HCT116 (cell line): ENCODE results near the gene SLC16A12. TPM values are rescaled to one million over a fixed set of nuclear protein-coding genes. Genes with fewer than 3 reads are reported as not detected.

ENCODE experiments used
- ATAC-seq: fragments of 200-7000 bp; cut with Tn5 transposase; 2 replicates; pipeline ENCODE4 v1.9.1; 2020; ENCODE audit warnings: mild to moderate bottlenecking, moderate library complexity
- BruUV-seq: library from RNA; stranded (reverse); fragments of 400-500 nt; replicated peaks from 2 replicates; lab custom pipeline; 2021; lab: Mats Ljungman, UMichigan
- CTCF ChIA-PET: fragments of 300-600 bp; sonication (Branson Sonifier 250); formaldehyde crosslinking; loops from one replicate; lab custom pipeline; 2021; ENCODE audit warnings: antibody characterized with exemption; lab: Charles Lee
- POLR2A ChIA-PET: fragments of 300-600, 350-600 bp; sonication (Branson Sonifier 250); formaldehyde crosslinking; loops from one replicate; lab custom pipeline; 2021; ENCODE audit warnings: antibody characterized with exemption; lab: Charles Lee
- RAD21 ChIA-PET, 2 experiments: fragments of 300-600 bp; sonication (Branson Sonifier 250); formaldehyde crosslinking; loops; one replicate each; lab custom pipeline; 2023; ENCODE audit warnings: low total read pairs in 2 of 2; ENCODE audit not compliant: uncharacterized antibody in 2 of 2, unreplicated experiment in 2 of 2, low non-redundant PET in 1 of 2; lab: Charles Lee
- DNase-seq: peaks from one replicate; pipeline ENCODE4 v3.0.0-alpha.2; 2010; ENCODE audit warnings: low read depth, low spot score
- H2AFZ ChIP-seq: fragments of 200-600 bp; shearing (Covaris generic), sonication (generic); 2 replicates; pipeline ENCODE4 v1.6.1; 2017; ENCODE audit warnings: low read depth, mixed run types, mixed read lengths, antibody characterized with exemption, low read length; ENCODE audit not compliant: poor library complexity, severe bottlenecking
- H3K27ac ChIP-seq: 2 replicates; pipeline ENCODE4 v1.5.1; 2012; ENCODE audit warnings: low read depth, low read length
- H3K27me3 ChIP-seq: fragments of 200-600 bp; sonication (generic); 2 replicates; pipeline ENCODE4 v1.6.1; 2016; ENCODE audit warnings: mixed run types, low read length, mixed read lengths; ENCODE audit not compliant: insufficient read depth
- H3K36me3 ChIP-seq, 2 experiments: fragments of 200-500 bp in 1 of 2; fragments of 200-600 bp in 1 of 2; sonication (Bioruptor generic) in 1 of 2; sonication (generic) in 1 of 2; 2 replicates each; pipeline versions ENCODE4 v1.5.1 to v1.6.1; 2014 to 2016; ENCODE audit warnings: low read length in 2 of 2, inconsistent platforms in 1 of 2, mixed read lengths in 1 of 2, mixed run types in 1 of 2; ENCODE audit not compliant: insufficient read depth in 2 of 2, control insufficient read depth in 1 of 2
- H3K4me1 ChIP-seq, 2 experiments: fragments of 200-600 bp in 1 of 2; sonication (generic) in 1 of 2; 2 replicates each; pipeline versions ENCODE4 v1.5.1 to v1.6.1; 2012 to 2017; ENCODE audit warnings: low read length in 2 of 2, inconsistent platforms in 1 of 2, mild to moderate bottlenecking in 1 of 2, mixed read lengths in 1 of 2, mixed run types in 1 of 2, moderate library complexity in 1 of 2; ENCODE audit not compliant: insufficient read depth in 2 of 2, control insufficient read depth in 1 of 2
- H3K4me2 ChIP-seq: fragments of 200-600 bp; sonication (generic); 2 replicates; pipeline ENCODE4 v1.6.1; 2017; ENCODE audit warnings: mixed run types, low read length, mixed read lengths
- H3K4me3 ChIP-seq, 2 experiments: fragments of 200-600 bp in 1 of 2; sonication (generic) in 1 of 2; replicated peaks in 1 of 2; 2 replicates each; pipeline ENCODE4 v1.5.1; 2011 to 2016; ENCODE audit warnings: low read length in 2 of 2, control low read depth in 1 of 2, low read depth in 1 of 2, mild to moderate bottlenecking in 1 of 2, mixed read lengths in 1 of 2, mixed run types in 1 of 2
- H3K79me2 ChIP-seq: fragments of 200-600 bp; sonication (generic); 2 replicates; pipeline ENCODE4 v1.6.1; 2017; ENCODE audit warnings: mild to moderate bottlenecking, mixed run types, low read length, moderate library complexity, mixed read lengths; ENCODE audit not compliant: insufficient read depth
- H3K9ac ChIP-seq: fragments of 200-600 bp; sonication (generic); 2 replicates; pipeline ENCODE4 v1.6.1; 2016; ENCODE audit warnings: low read length, mixed read lengths
- H3K9me2 ChIP-seq: fragments of 200-600 bp; sonication (generic), shearing (Covaris generic); 2 replicates; pipeline ENCODE4 v1.6.1; 2017; ENCODE audit warnings: mixed run types, mild to moderate bottlenecking, moderate library complexity; ENCODE audit not compliant: insufficient read depth
- H3K9me3 ChIP-seq, 2 experiments: fragments of 200-500 bp in 1 of 2; fragments of 200-600 bp in 1 of 2; sonication (Bioruptor generic) in 1 of 2; sonication (generic) in 1 of 2; 2 replicates each; pipeline ENCODE4 v1.6.1; 2014 to 2017; ENCODE audit warnings: low read length in 2 of 2, mixed read lengths in 2 of 2, inconsistent platforms in 1 of 2, low read depth in 1 of 2, mild to moderate bottlenecking in 1 of 2, mixed run types in 1 of 2, moderate library complexity in 1 of 2; ENCODE audit not compliant: control insufficient read depth in 1 of 2, insufficient read depth in 1 of 2
- H4K20me1 ChIP-seq: fragments of 200-600 bp; sonication (generic), shearing (Covaris generic); 2 replicates; pipeline ENCODE4 v1.6.1; 2017; ENCODE audit warnings: mixed run types, mild to moderate bottlenecking, moderate library complexity; ENCODE audit not compliant: insufficient read depth
- CEBPB ChIP-seq: IDR thresholded peaks from 2 replicates; pipeline ENCODE4 v1.6.1; 2012; ENCODE audit warnings: low read depth
- EGR1 ChIP-seq: IDR thresholded peaks from 2 replicates; pipeline ENCODE4 v1.6.1; 2012; ENCODE audit warnings: low read depth
- ELF1 ChIP-seq: IDR thresholded peaks from 2 replicates; pipeline ENCODE4 v1.6.1; 2012; ENCODE audit warnings: low read depth, borderline replicate concordance
- JUND ChIP-seq: IDR thresholded peaks from 2 replicates; pipeline ENCODE4 v1.6.1; 2012
- RAD21 ChIP-seq: IDR thresholded peaks from 2 replicates; pipeline ENCODE4 v1.6.1; 2012; ENCODE audit warnings: low read depth, mild to moderate bottlenecking
- REST ChIP-seq: IDR thresholded peaks from 2 replicates; pipeline ENCODE4 v1.6.1; 2012; ENCODE audit warnings: low read depth
- SIN3A ChIP-seq: IDR thresholded peaks from 2 replicates; pipeline ENCODE4 v1.6.1; 2012; ENCODE audit warnings: low read depth
- SP1 ChIP-seq: IDR thresholded peaks from 2 replicates; pipeline ENCODE4 v1.6.1; 2012; ENCODE audit warnings: low read depth
- TCF7L2 ChIP-seq: IDR thresholded peaks from 2 replicates; pipeline ENCODE4 v1.7.0; 2011; ENCODE audit warnings: borderline replicate concordance, inconsistent platforms; ENCODE audit not compliant: insufficient read depth, insufficient read length; ENCODE audit errors: extremely low read depth
- YY1 ChIP-seq: IDR thresholded peaks from 2 replicates; pipeline ENCODE4 v1.6.1; 2011; ENCODE audit warnings: low read length, low read depth, moderate library complexity, mild to moderate bottlenecking; ENCODE audit not compliant: insufficient replicate concordance; ENCODE audit errors: extremely low read depth
- intact Hi-C: fragments of 100-400 bp; cut with micrococcal nuclease; formaldehyde crosslinking; loops from 2 replicates; pipeline ENCODE4 v1.10.0; 2022
- total RNA-seq: library from RNA; stranded (reverse); gene quantifications from one replicate; pipeline ENCODE4 v1.2.1, GENCODE V29; 2021; ENCODE audit not compliant: unreplicated experiment
- TF ChIP-seq, protein P1 (sequence below): IDR thresholded peaks from 2 replicates; pipeline ENCODE4 v1.6.1; 2011; ENCODE audit warnings: mild to moderate bottlenecking, low read length, moderate library complexity; ENCODE audit not compliant: insufficient replicate concordance; ENCODE audit errors: extremely low read depth

The SLC16A12 gene
- total RNA-seq, 1 experiment from 2014 or later, result not detected

- Histone ChIP-seq H3K9ac (no peak overlapping the region), H3K4me3 (no peak overlapping the region)
- no peak for DNase-seq
- TF ChIP-seq TCF7L2, result no peak
- no peak for TF ChIP-seq EGR1
- TF ChIP-seq JUND, result no peak
- TF ChIP-seq, all 23 proteins: peak for 0
- Histone ChIP-seq H3K27ac (no peak overlapping the region), H4K20me1 (no peaks in the 10 kb centered on the region), H3K9me2 (no peaks in the 10 kb centered on the region), H3K9me3 (no peaks in the 10 kb centered on the region), H3K27me3 (no peaks in the 10 kb centered on the region), H3K4me1 (peaks cover 0 to 20% of the 10 kb centered on the region in 2 experiments; a peak in 2 of 4 replicates), H2AFZ (no peak overlapping the region), H3K4me2 (no peak overlapping the region), H3K36me3 (no peaks in the 10 kb centered on the region), H3K79me2 (no peaks in the 10 kb centered on the region)
- BruUV-seq, result no TSS peak
- POLR2A ChIA-PET, result no interaction called here
- intact Hi-C loops, result no loop called here
- no peak for ATAC-seq
- CTCF ChIA-PET, result no interaction called here
- RAD21 ChIA-PET, result interaction anchor here in 1 of 2 experiments (0.6 kb wide), 1 partner anchor 84 kb away, joined by 3 read pairs; no protein-coding TSS in a partner anchor
These were observed 15.1 kb upstream of the SLC16A12 start for GRCh38 chr10:89550509-89550908.

- Histone ChIP-seq H3K27ac (no peak overlapping the region), H3K4me1 (peaks cover 0 to 20% of the 10 kb centered on the region in 2 experiments; a peak in 2 of 4 replicates), H3K36me3 (no peaks in the 10 kb centered on the region), H3K4me2 (no peak overlapping the region), H3K9me3 (no peaks in the 10 kb centered on the region), H4K20me1 (no peaks in the 10 kb centered on the region), H3K79me2 (no peaks in the 10 kb centered on the region), H3K4me3 (no peak overlapping the region), H3K9ac (no peak overlapping the region), H2AFZ (no peak overlapping the region), H3K27me3 (no peaks in the 10 kb centered on the region), H3K9me2 (no peaks in the 10 kb centered on the region)
- TF ChIP-seq EGR1 (no peak), ELF1 (no peak), CEBPB (no peak), SP1 (no peak), RAD21 (no peak), REST (no peak), SIN3A (no peak), YY1 (no peak)
- TF ChIP-seq, protein P1, sequence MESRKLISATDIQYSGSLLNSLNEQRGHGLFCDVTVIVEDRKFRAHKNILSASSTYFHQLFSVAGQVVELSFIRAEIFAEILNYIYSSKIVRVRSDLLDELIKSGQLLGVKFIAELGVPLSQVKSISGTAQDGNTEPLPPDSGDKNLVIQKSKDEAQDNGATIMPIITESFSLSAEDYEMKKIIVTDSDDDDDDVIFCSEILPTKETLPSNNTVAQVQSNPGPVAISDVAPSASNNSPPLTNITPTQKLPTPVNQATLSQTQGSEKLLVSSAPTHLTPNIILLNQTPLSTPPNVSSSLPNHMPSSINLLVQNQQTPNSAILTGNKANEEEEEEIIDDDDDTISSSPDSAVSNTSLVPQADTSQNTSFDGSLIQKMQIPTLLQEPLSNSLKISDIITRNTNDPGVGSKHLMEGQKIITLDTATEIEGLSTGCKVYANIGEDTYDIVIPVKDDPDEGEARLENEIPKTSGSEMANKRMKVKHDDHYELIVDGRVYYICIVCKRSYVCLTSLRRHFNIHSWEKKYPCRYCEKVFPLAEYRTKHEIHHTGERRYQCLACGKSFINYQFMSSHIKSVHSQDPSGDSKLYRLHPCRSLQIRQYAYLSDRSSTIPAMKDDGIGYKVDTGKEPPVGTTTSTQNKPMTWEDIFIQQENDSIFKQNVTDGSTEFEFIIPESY, result no peak
- ChIA-PET POLR2A (no interaction called here), RAD21 (no interaction called here), CTCF (no interaction called here)
- intact Hi-C loops, result no loop called here
- BruUV-seq, result no TSS peak
- ATAC-seq (no peak), DNase-seq (no peak)
These were observed 14.1 kb upstream of the SLC16A12 start for GRCh38 chr10:89549510-89549909.
